ENCODE measurements around the gene CNTROB.

The CNTROB gene

GRCh38 chr17:7915611-7916384, 16.2 kb upstream of the CNTROB start, which contains the start of gene RNF227 (continued):
- TF ChIP-seq ZNF148 (tag by site-specific recombination; IDR thresholded peaks at IDR 0.05; ENCODE audit: borderline replicate concordance) (no peak), ZNF521 (tag by site-specific recombination; IDR thresholded peaks at IDR 0.05) (no peak), ZNF600 (tag by site-specific recombination; IDR thresholded peaks at IDR 0.05) (no peak), ZNF561 (tag by site-specific recombination; IDR thresholded peaks at IDR 0.05; ENCODE audit: borderline replicate concordance) (peak; percentile 15; the same call in 1 of the 2 replicates), ZBTB17 (tag by site-specific recombination; IDR thresholded peaks at IDR 0.05) (peak; percentile 100), YY1 (tag by site-specific recombination; IDR thresholded peaks at IDR 0.05) (no peak), ZNF701 (tag by site-specific recombination; IDR thresholded peaks at IDR 0.05) (no peak), ZNF645 (tag by site-specific recombination; IDR thresholded peaks at IDR 0.05) (no peak), ZBTB8A (tag by site-specific recombination; IDR thresholded peaks at IDR 0.05) (peak; percentile 24; the same call in 1 of the 2 replicates), ZNF174 (tag by site-specific recombination; IDR thresholded peaks at IDR 0.05) (no peak), ZNF544 (tag by site-specific recombination; IDR thresholded peaks at IDR 0.05) (no peak), ZNF747 (tag by site-specific recombination; IDR thresholded peaks at IDR 0.05) (no peak), MZF1 (tag by site-specific recombination; IDR thresholded peaks at IDR 0.05; ENCODE audit: borderline replicate concordance) (peak; percentile 59; the same call in 1 of the 2 replicates), REST (tag by site-specific recombination; IDR thresholded peaks at IDR 0.05) (0 out of 2 replicates have a peak, but pooled peaks have one; percentile 14), ZNF341 (tag by site-specific recombination; IDR thresholded peaks at IDR 0.05; ENCODE audit: low read depth) (no peak; the same call in 1 of the 2 replicates), ZNF280D (tag by site-specific recombination; IDR thresholded peaks at IDR 0.05) (no peak), ZNF785 (tag by site-specific recombination; IDR thresholded peaks at IDR 0.05) (no peak), ZNF843 (tag by site-specific recombination; IDR thresholded peaks at IDR 0.05) (peak; percentile 43; the same call in 1 of the 2 replicates), KLF10 (tag by site-specific recombination; IDR thresholded peaks at IDR 0.05) (peak; percentile 52; the same call in 1 of the 2 replicates), ZNF362 (tag by site-specific recombination; IDR thresholded peaks at IDR 0.05) (no peak), ZNF16 (tag by site-specific recombination; IDR thresholded peaks at IDR 0.05; ENCODE audit: low read depth) (no peak), ZNF184 (tag by site-specific recombination; IDR thresholded peaks at IDR 0.05) (no peak), ZBTB6 (tag by site-specific recombination; IDR thresholded peaks at IDR 0.05) (peak; percentile 81), ZNF670 (tag by site-specific recombination; IDR thresholded peaks at IDR 0.05; ENCODE audit: low read depth) (no peak), ZNF2 (tag by site-specific recombination; IDR thresholded peaks at IDR 0.05) (no peak), ZNF157 (tag by site-specific recombination; IDR thresholded peaks at IDR 0.05) (no peak)

All from HEK293 (cell line).